ENCODE data around the gene CDH2.

CDH2 gene

GRCh38 chr18:28075501-28075900 lies 101.4 kb downstream of the CDH2 start:
- no peak for TF ChIP-seq CTCF (IDR thresholded peaks at IDR 0.05; ENCODE audit: borderline replicate concordance, control extremely low read depth, extremely low read depth, insufficient read depth, missing control alignments)
- DNase-seq (ENCODE audit: low spot score) = no peak
- in situ Hi-C loops (cut with MboI; ENCODE audit: low sequenced_read_pairs, unreplicated experiment) = no loop called here

DNA sequence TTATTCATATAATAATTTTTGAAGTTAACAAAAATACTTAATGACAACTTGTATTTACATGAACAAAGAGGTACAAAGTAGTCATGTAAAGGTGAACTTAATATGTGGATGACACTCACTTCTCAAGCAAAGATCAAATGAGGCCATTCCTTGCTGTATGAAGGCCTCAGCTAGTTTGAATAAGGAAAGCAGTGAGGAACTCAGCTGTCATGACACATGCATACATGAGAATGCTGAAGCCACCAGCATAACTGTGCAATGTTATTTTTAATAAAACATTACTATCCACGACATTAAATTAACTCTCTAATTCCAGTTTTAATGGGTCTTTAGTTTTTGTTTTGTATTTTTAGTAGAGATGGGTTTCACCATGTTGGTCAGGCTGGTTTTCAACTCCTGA lies 102.9 kb downstream of the CDH2 start:
- no peak for DNase-seq (ENCODE audit: low spot score)
- no peak for TF ChIP-seq CTCF (IDR thresholded peaks at IDR 0.05; ENCODE audit: borderline replicate concordance, control extremely low read depth, extremely low read depth, insufficient read depth, missing control alignments)
- in situ Hi-C loops (cut with MboI; ENCODE audit: low sequenced_read_pairs, unreplicated experiment) = no loop called here

GRCh38 chr18:28073658-28074057 lies 103.3 kb downstream of the CDH2 start:
- TF ChIP-seq CTCF (IDR thresholded peaks at IDR 0.05; ENCODE audit: borderline replicate concordance, control extremely low read depth, extremely low read depth, insufficient read depth, missing control alignments) = no peak
- no peak for DNase-seq (ENCODE audit: low spot score)
- in situ Hi-C loops (cut with MboI; ENCODE audit: low sequenced_read_pairs, unreplicated experiment) = no loop called here

DNA sequence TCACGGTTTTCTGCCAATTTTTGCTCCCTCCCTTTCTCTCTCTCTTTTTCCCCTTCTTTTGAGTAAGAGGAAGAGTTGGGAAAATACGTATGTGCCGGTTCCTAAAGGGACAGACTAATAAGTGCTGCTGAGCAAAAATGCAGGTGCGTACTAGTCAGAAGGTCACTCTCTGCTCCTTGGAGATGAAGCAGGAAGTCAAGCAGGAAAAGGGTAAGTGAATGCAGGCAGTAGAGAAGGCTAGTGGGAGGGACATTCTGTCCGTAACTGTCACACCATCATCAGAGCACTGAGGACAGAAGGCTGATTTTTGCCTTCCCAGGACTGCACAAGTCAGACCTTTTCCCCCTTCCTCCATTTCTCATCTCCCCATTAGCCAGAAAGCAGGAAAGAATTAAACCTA lies 105.7 kb downstream of the CDH2 start:
- no peak for TF ChIP-seq CTCF (IDR thresholded peaks at IDR 0.05; ENCODE audit: borderline replicate concordance, control extremely low read depth, extremely low read depth, insufficient read depth, missing control alignments)
- DNase-seq (ENCODE audit: low spot score) = no peak
- in situ Hi-C loops (cut with MboI; ENCODE audit: low sequenced_read_pairs, unreplicated experiment) = no loop called here

- no peak for TF ChIP-seq CTCF (IDR thresholded peaks at IDR 0.05; ENCODE audit: borderline replicate concordance, control extremely low read depth, extremely low read depth, insufficient read depth, missing control alignments)
- in situ Hi-C loops (cut with MboI; ENCODE audit: low sequenced_read_pairs, unreplicated experiment) = no loop called here
- no peak for DNase-seq (ENCODE audit: low spot score)
Observed at GRCh38 chr18:28068207-28068606, 108.7 kb downstream of the CDH2 start.

DNA sequence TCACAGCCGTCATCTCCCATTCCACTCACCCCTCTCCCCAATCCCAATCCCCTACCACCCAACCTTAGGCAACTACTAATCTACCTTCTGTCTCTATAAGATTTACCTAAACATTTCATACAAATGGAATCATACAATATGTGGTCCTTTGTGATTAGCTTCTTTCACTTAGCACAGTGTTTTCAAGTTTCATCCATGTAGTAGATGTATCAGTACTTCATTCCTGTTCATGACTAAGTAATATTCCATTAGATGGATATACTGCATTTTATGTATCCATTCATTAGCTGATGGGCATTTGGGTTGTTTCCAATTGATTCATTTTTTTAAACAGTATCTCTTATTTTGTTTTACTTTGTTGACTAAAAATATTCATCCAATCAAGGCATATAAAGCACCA lies 109.6 kb downstream of the CDH2 start:
- in situ Hi-C loops (cut with MboI; ENCODE audit: low sequenced_read_pairs, unreplicated experiment) = no loop called here
- DNase-seq (ENCODE audit: low spot score) = no peak
- TF ChIP-seq CTCF (IDR thresholded peaks at IDR 0.05; ENCODE audit: borderline replicate concordance, control extremely low read depth, extremely low read depth, insufficient read depth, missing control alignments) = no peak

DNA sequence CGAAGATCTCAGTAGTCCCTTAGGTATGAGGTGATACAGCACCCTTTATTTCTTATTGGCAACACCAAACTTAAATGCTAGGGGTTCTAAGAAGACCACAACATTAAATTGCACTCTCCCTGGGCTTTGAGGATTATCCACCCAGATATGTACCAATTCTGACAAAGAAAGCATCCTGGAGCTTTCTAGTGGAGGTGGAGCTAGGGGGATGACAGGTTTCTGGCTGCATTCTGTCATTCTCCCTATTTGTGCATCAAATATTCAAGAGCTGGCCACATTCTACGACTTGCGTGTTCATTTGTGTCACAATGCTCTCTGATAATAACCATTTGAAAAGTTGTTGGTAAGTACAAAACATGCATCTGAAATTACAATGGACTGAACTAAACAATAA lies 111.1 kb downstream of the CDH2 start:
- DNase-seq (ENCODE audit: low spot score) = no peak
- no peak for TF ChIP-seq CTCF (IDR thresholded peaks at IDR 0.05; ENCODE audit: borderline replicate concordance, control extremely low read depth, extremely low read depth, insufficient read depth, missing control alignments)
- in situ Hi-C loops (cut with MboI; ENCODE audit: low sequenced_read_pairs, unreplicated experiment) = no loop called here

All from GM13976 (cell line).